OCI-M2 (cell line): ENCODE measurements around the gene SLC24A4.

Source experiments
- DNase-seq: peaks from one replicate; lab custom pipeline; 2025; ENCODE audit not compliant: unreplicated experiment; lab: John Stamatoyannopoulos, UW

The SLC24A4 gene, protein sequence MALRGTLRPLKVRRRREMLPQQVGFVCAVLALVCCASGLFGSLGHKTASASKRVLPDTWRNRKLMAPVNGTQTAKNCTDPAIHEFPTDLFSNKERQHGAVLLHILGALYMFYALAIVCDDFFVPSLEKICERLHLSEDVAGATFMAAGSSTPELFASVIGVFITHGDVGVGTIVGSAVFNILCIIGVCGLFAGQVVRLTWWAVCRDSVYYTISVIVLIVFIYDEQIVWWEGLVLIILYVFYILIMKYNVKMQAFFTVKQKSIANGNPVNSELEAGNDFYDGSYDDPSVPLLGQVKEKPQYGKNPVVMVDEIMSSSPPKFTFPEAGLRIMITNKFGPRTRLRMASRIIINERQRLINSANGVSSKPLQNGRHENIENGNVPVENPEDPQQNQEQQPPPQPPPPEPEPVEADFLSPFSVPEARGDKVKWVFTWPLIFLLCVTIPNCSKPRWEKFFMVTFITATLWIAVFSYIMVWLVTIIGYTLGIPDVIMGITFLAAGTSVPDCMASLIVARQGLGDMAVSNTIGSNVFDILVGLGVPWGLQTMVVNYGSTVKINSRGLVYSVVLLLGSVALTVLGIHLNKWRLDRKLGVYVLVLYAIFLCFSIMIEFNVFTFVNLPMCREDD

DNA sequence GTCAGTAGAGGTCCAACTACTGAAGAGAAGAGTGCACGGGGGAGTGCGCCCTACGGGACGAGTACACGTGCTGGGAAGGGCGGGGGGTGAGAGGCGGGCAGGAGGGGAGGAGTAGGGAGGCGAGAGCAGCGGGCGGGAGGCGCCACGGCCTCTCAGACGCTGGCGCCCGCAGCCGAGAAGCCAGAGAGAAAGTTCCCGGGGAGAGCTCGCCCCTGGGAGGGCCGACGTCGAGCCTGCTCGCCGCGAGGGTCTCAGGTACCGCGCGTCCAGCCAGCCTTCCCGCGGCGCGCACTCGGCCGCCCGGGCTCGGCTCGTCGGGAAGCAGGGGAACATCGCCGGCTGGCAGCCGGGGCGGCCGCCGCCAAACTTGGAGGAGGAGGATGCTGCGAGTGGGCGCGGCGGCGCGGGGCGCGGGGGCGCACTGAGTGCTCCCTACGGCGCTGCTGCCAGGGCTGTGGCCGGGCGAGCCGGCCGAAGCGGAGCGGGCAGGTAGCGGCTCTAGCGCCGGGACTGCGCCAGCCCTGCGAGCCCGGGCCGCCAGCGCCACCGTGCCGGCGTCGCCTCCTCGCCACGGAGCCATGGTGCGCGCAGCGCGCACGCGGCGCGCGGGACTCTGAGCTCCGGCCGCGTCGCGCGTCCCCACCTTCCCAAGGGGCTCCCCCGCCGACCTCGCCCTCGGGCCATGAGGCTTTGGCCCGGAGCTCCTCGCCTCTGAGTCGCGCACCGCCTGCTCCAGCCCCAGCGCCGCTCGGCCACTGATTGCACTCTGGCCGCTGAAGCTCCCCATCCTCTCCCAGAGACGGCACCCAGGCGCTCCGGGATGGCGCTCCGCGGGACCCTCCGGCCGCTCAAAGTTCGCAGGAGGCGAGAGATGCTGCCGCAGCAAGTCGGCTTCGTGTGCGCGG is at the start of gene SLC24A4:
TSS of gene SLC24A4 (plus strand) at position 155 of the 905 bp plus-strand sequence. CDS start at position 821, 666 bp downstream.
- no peak for DNase-seq

DNA sequence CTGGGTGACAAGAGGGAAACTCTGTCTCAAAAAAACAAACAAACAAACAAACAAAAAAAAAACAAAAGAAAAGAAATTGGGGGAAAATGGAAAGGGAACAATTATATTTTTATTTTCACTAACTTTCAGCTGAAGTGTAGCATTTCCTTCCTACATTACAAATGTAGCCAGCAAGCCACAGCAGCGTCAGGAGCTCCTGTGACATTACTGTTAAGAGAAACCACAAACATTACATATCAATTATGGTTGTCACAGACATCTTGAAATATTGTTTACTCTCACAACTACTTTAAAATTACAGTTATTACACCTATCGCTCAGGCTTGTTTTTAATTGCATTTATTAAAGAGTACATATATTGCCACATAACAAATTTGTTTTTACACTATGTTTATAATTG is 49.8 kb upstream of the SLC24A4 start:
- DNase-seq: no peak

DNA sequence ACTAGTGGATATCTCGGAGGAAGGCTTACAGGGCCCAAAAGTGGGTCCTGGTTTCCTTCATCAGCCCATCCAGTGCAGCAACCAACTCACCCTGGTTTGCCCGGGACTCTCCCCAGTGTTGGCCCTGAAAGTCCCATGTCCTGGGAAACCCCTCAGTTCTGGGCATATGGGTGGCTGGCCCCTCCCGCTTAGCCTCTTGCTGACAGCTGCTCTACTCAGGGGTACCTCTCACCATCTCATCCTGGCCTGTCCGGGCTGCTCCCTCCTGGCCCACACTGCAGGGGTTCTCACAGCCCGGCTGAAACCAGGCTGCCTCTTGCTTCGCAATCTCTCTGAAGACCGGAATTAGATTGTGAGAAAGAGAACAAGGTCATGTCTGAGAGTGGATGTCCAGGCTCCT is 48.9 kb upstream of the SLC24A4 start:
- no peak for DNase-seq

DNA sequence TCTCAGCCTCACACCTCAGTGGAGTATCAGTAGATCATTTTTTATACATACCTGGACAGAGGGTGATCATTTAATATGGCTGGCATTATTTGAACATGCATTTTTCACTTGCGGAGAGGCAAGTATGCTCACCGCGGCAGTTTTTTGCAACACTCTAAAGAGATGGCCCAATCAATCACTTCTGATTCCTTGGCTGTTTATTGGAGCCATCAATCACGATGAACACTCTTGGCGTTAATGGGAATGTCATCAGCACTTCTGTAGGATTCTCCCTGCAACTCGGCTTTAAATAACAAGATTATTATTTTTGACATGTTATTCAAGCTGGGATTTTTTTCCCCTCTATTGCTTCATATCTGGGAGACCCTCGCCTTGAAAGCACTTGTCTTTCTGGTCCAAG is 46.9 kb upstream of the SLC24A4 start:
- no peak for DNase-seq

DNA sequence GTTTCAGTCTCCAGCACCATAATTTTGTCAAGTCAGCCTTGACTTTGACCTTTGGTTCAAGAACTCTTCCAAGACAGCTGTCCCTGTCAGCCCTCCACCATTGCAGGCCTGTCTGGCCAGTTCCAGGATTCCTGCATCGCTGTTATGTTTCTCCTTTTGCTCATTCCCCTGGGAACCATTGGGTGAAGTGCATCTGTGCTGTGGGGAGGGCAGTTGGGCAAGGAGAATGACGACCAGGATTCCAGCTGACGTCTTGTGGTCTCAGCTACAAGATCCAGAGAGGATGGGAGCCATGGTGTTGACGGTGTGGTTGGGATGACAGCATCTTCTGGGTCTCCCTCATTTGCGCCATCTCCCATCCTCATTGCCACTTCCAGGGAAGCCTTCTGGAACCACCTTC is 45.9 kb upstream of the SLC24A4 start:
- DNase-seq: no peak

DNA sequence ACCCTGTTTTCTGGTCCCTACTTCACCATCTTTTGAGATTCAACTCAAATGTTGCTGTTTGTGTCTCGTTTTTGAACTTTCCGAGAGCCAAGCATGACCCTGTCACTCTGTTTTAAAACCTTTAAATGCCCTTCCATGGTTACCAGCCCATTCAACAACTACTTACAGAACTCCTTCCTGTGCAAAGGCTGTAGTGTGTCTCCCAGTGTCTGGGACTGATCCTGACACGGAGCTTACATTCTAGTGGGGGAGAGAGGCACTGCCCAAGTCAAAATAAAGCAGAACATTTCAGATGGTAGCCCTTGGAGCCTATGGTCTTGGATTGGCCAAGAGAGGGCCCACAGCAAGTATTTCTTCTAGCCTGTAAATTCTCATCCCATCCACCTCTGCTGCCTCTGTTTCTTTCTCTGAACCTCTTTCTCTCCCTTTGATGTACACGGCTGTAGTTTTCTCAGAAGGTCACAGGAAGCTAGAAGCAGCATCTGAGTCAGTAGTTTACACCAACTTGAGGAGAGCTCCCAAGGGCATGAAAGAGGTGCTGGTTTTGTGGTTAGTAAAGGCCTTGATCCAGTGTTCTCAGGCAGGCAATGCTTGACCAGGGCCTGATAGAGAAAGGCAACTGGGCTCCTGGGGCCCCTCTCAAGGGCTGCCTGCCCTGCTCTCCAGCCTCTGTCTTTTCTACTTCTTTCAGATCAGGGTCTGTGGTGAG is 42.3 kb upstream of the SLC24A4 start:
- DNase-seq: no peak

DNA sequence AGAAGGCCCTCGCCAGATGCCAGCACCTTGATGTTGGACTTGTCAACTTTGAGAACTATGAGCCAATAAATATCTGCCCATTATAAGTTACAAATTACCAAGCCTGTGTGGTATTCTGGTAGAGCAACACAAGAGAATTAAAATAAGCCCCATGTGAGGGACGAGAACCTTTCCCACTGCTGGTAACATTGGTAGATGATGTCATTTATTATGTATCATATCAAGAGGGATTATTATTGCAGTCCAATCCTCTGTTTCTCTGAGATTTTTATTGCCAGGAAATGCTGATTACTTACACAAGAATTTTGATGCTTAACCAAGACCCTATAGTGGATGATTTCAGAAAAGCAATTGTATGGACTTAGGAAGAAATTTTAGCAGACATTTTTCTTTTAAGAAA is 40.3 kb upstream of the SLC24A4 start:
- DNase-seq: no peak

DNA sequence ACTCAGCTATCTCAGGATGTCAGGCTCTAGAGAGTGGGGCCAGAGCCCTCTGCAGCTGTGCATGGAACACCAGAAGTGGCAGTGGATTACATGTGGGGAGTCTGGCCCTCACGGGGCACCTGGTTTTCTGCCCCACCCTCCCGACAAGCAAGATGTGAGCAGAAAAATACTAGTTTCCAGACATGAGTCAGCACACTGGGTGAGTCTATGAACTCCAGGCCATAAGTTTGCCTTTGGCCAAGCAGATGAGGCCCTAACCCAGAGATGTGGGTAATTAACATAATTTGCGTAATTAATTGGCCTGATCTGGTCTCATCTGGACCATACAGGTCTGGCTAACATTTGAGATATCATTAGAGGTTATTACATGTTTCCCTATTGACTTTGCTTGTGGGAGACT is 37.7 kb upstream of the SLC24A4 start:
- DNase-seq: no peak

DNA sequence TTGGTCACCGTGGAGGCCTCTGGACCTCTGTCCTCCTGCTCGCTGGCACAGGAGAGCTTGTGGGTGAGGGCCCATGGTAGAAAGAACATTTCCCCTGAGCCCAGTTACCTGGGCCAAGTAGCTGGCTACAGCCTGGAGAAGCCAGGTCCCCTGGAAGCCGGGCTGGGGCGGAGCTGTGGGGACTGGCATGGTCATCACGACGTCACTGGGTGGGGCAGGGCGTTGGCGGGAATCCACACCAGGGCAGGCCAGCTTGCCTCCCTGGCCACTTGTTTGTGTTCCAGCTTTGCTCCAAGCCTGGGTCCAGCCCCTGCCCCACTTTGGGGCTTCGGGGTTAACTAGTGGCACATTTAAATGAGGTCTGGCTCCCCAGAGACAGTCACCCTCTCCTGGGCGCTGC is 35.0 kb upstream of the SLC24A4 start:
- no peak for DNase-seq

DNA sequence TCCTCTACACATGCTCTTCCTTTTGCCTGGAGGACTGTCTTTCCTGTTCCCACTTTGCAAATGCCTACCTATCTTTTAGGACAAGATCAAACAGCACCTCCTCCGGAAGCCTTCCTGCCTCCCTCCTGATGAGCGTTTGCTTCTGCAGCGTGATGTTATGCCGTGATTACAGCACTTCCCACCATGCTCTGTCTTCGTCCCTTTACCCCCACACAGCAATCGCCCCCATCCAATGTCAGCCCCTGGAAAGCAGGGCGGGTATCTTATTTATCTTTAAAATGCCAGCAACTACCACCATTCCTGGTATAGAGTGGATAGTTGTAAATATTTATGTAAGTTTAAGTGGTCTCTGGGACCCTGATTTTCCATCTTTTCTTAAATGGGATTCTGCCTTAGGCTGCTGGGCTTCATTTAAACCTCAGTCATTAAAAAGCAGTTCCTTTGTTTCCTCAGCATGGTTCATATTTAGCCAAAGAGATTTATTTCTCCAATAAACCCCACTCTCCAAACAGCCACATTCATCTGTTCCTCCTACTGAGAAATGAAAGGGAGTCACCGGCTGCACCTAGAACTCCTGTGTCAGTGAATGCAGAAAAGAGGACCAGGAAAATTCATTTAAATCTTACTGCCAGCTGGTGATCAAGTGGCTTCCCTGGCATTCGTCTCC is 33.8 kb upstream of the SLC24A4 start:
- no peak for DNase-seq

DNA sequence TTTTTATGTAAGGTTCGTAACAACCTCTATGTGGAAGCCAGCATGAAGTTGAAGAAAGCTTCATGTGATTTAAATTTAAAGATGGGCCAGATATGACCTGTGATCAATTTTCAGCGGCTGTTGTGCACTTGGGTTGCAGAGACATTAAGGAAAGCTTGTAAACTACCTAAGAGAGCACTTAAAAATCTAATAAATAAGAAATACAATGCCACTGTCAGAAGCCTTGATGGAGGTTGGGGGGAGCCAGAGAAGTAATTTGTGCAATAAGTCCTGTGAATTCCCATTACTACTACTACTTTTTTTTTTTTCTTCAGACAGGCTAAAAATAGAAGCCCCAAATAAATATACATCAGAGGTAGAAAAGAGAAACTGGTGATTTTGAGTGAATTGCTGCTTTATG is 30.3 kb upstream of the SLC24A4 start:
- no peak for DNase-seq

DNA sequence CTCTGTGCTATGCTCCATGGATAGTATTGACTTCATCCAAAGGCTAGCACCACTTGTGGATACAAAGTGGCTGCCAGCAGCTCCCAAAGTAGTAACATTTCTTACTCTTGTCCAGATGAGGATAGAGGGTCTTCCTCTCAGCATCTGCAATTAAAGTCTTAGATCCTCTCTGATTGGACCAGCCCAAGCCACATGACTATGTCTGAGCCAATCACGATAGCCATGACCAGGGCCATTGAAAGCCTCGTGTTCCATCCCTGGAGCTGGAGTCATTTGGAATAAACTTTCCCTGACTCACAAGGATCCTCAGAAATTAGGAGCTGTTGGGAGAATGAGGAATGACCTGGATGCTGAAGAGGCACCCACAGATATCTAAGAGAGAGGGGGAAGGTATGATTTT is 28.5 kb upstream of the SLC24A4 start:
- DNase-seq: no peak

DNA sequence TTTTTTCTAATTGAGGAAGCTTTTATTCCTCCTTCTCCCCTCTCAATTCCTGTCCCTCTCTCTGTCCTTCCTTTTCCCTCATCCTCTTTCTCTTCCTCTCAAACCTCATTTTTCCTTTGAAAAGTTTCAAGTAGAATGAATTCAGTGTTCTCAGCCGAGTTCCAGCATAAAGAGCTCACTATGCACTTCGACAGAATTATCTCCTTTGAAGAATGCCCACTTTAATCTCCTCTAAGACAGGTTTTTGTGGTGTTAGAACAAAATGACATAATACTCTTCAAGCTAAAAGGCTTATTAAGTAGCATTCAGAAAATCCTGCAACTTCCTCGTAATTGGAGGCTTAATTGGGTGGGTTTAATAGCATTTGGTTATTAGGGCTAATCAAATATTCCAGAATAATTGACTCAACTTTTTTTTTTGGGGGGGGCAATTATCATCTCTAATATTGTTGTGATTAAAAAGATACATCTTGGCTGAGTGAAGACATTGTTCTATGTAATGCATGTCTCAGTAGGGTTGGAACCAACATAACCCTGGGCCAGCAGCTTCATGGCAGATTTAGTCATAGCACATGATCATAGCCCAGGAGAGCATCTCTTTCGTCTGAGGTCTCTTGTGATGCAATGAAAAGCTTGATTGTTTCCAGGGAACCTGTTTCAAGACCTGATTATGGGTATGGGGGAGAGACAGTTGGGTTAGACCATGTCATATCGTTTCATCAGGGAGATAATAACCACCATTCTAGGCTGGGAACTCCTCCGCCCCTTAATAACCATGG is 25.0 kb upstream of the SLC24A4 start:
- DNase-seq: no peak

DNA sequence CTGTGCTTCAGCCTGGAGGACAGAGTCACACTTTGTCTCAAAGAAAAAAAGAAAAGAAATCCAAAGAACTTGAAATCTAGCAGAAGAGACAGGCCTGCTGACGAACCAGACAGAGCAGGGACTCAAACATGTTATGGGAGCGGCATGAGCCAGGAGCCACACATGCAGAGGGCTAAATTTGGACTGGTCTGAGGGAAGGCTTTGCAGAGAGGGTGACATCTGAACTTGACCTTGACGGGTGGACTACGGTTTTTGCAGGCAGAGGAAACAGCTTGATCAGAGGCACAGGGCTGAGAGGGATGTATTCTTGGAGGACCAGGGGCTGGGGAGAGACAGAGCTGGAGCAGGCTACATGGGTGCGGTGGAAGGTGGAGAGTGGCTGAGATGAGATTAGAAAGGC is 20.5 kb upstream of the SLC24A4 start:
- no peak for DNase-seq

DNA sequence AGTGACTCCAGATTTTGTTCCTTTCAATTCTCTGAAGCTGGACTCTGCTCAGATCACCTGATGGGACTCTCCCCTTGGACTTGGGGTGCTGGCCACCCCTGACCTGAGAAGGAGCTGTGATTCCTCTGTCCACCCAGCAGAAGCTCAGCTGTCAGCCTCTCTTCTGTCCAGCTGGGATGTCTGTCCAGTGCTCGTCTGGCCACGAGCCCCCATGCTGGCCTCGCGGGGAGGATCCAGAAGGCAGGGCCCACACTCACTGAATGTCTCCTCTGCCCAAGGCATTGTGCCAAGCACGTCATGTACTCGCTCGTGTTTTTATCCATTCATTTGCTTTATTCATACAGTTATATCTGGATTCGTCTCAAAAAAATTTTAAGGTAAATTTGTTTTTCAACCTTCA is 14.2 kb upstream of the SLC24A4 start:
- DNase-seq: no peak

DNA sequence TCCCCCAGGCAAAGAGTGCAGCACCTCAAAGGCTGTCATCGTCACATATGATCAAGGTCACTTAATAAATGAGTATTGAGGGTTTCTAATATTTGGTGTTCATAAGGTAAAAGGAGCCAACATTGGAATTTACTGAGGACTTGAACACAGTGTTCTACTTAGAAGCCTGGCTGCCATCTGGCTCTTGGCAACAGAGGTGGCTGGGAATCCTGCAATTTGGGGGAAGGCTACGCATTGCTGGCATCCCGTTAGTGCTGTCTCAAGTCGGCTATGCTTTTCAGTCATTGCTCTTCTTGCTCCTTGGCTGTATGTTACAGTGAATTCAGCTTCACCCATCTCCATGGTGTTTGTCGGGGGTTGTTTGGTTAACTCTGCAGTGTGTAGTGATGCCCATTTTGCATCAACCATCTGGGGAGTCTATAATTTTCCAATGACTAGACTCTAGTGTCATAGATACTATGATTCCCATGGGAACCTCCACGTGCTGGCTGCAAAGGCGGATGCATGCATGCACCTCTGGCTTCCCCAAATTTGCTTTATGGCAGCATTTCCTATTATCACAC is 12.9 kb upstream of the SLC24A4 start:
- DNase-seq: no peak

DNA sequence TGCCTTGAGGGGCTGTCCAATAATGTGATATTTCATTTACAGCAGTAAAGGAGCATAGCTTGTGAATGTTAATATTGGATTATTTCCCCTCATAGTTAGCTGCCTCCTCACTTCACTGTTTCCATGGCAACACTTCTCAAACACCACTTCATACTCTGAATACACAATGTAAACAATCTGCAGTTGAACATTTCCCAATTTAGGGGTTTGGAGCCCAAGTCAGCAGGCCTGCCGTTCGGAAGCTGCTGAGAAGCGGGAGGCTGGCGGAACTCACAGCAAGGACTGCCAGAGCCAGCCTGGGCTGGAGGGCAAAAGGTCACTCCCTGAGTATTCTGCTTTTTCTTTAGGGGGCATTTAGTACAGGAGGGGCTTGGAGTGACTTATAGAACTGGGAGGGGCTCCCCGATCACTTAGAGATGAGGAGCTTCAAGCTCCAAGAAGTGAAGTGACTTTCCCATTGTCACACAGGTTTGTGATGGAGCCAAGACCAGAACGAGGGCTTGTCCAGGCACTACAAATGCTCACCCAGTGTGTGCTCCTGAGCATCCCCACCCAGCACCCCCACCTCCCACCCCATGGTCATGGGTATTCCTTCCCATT is 12.1 kb upstream of the SLC24A4 start:
- DNase-seq: no peak

DNA sequence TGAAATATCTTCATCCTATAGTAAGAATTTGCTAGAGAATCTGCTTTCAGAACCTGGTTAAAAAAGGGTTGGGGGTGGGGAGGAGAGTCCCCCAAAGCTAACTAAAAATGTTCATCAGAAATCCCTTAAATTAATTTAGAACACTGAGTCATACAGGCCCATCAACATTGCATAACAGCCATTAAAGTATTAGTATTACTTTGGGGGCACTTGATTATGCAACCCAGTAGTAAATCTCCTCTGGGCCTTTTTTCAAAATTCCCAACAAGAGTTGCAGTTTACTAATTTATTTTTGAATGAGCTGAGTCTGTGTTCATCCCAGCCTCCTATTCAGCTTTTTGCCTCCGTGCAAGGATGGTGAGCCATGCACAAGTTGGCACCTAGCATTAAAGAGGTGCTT is 8.8 kb upstream of the SLC24A4 start:
- DNase-seq: no peak
